H9 (cell line): ENCODE data around the gene CCDC138. TPM values are rescaled to one million over a fixed set of nuclear protein-coding genes. Genes with fewer than 3 reads are reported as not detected.

Source experiments
- DNase-seq: peaks from one replicate; pipeline ENCODE4 v3.0.0-alpha.2; 2017
- H2AFZ ChIP-seq: one replicate; pipeline ENCODE4 v1.6.1; 2013; ENCODE audit warnings: mild to moderate bottlenecking, low read length, control low read depth, moderate library complexity
- H2AK5ac ChIP-seq: 2 replicates; pipeline ENCODE4 v1.6.1; 2013; ENCODE audit warnings: low read length, control low read depth, mixed read lengths; ENCODE audit not compliant: insufficient read length
- H2BK120ac ChIP-seq: one replicate; pipeline ENCODE4 v1.6.1; 2013; ENCODE audit warnings: low read depth, mild to moderate bottlenecking, low read length, control low read depth, inconsistent platforms; ENCODE audit not compliant: poor library complexity, severe bottlenecking
- H2BK12ac ChIP-seq: 2 replicates; pipeline ENCODE4 v1.6.1; 2013; ENCODE audit warnings: low read length, control low read depth, mixed read lengths, low read depth; ENCODE audit not compliant: insufficient read length
- H2BK15ac ChIP-seq: 2 replicates; pipeline ENCODE4 v1.6.1; 2013; ENCODE audit warnings: low read depth, low read length, control low read depth
- H2BK20ac ChIP-seq: one replicate; pipeline ENCODE4 v1.6.1; 2013; ENCODE audit warnings: low read depth, mild to moderate bottlenecking, low read length, control low read depth, inconsistent platforms; ENCODE audit not compliant: poor library complexity, severe bottlenecking
- H2BK5ac ChIP-seq: 2 replicates; pipeline ENCODE4 v1.6.1; 2013; ENCODE audit warnings: low read length, control low read depth, mixed read lengths; ENCODE audit not compliant: insufficient read length
- H3K14ac ChIP-seq: 2 replicates; pipeline ENCODE4 v1.6.1; 2013; ENCODE audit warnings: low read length, control low read depth; ENCODE audit not compliant: insufficient read depth
- H3K18ac ChIP-seq: 2 replicates; pipeline ENCODE4 v1.6.1; 2013; ENCODE audit warnings: low read depth, mild to moderate bottlenecking, mixed read lengths, low read length, control low read depth; ENCODE audit not compliant: insufficient read length
- H3K23ac ChIP-seq: 2 replicates; pipeline ENCODE4 v1.6.1; 2013; ENCODE audit warnings: low read length, control low read depth, mixed read lengths, low read depth; ENCODE audit not compliant: insufficient read length
- H3K23me2 ChIP-seq: 2 replicates; pipeline ENCODE4 v1.6.1; 2013; ENCODE audit warnings: low read depth, mild to moderate bottlenecking, mixed read lengths, low read length, control low read depth; ENCODE audit not compliant: insufficient read length, poor library complexity, severe bottlenecking
- H3K27ac ChIP-seq: 2 replicates; pipeline ENCODE4 v1.5.1; 2013; ENCODE audit warnings: low read length, control low read depth, mixed read lengths, low read depth; ENCODE audit not compliant: insufficient read length
- H3K27me3 ChIP-seq: 2 replicates; pipeline ENCODE4 v1.6.1; 2013; ENCODE audit warnings: low read length, control low read depth, inconsistent platforms; ENCODE audit not compliant: insufficient read depth
- H3K4ac ChIP-seq: 2 replicates; pipeline ENCODE4 v1.6.1; 2013; ENCODE audit warnings: low read depth, mild to moderate bottlenecking, control low read depth, inconsistent platforms, low read length, moderate library complexity
- H3K4me1 ChIP-seq: 2 replicates; pipeline ENCODE4 v1.6.1; 2013; ENCODE audit warnings: low read length, control low read depth, inconsistent platforms; ENCODE audit not compliant: insufficient read depth
- H3K4me2 ChIP-seq: 2 replicates; pipeline ENCODE4 v1.6.1; 2013; ENCODE audit warnings: low read length, control low read depth, mixed read lengths; ENCODE audit not compliant: insufficient read length, insufficient read depth
- H3K56ac ChIP-seq: 2 replicates; pipeline ENCODE4 v1.6.1; 2013; ENCODE audit warnings: low read depth, mild to moderate bottlenecking, mixed read lengths, low read length, control low read depth; ENCODE audit not compliant: insufficient read length
- H3K79me1 ChIP-seq: 2 replicates; pipeline ENCODE4 v1.6.1; 2013; ENCODE audit warnings: low read depth, mild to moderate bottlenecking, moderate library complexity, low read length, control low read depth, inconsistent platforms; ENCODE audit not compliant: insufficient read depth, poor library complexity, severe bottlenecking
- H3K79me2 ChIP-seq: 2 replicates; pipeline ENCODE4 v1.6.1; 2013; ENCODE audit warnings: low read length, control low read depth, inconsistent platforms; ENCODE audit not compliant: insufficient read depth
- H3K9ac ChIP-seq: 2 replicates; pipeline ENCODE4 v1.6.1; 2013; ENCODE audit warnings: low read length, control low read depth, mixed read lengths; ENCODE audit not compliant: insufficient read length; ENCODE audit errors: extremely low read depth
- H3K9me3 ChIP-seq: one replicate; pipeline ENCODE4 v1.6.1; 2013; ENCODE audit warnings: low read depth, low read length, inconsistent platforms; ENCODE audit not compliant: control insufficient read depth
- H3T11ph ChIP-seq: one replicate; pipeline ENCODE4 v1.6.1; 2013; ENCODE audit warnings: mild to moderate bottlenecking, low read length, control low read depth, inconsistent platforms
- H4K20me1 ChIP-seq: one replicate; pipeline ENCODE4 v1.6.1; 2013; ENCODE audit not compliant: control insufficient read depth, insufficient read length, insufficient read depth
- H4K5ac ChIP-seq: 2 replicates; pipeline ENCODE4 v1.6.1; 2013; ENCODE audit warnings: low read depth, mild to moderate bottlenecking, mixed read lengths, low read length, control low read depth; ENCODE audit not compliant: insufficient read length
- H4K8ac ChIP-seq: replicated peaks from 2 replicates; pipeline ENCODE4 v1.6.1; 2013; ENCODE audit warnings: low read length, control low read depth, mixed read lengths, low read depth; ENCODE audit not compliant: insufficient read length
- H4K91ac ChIP-seq: 2 replicates; pipeline ENCODE4 v1.6.1; 2013; ENCODE audit warnings: low read depth, mild to moderate bottlenecking, moderate library complexity, mixed read lengths, low read length, control low read depth; ENCODE audit not compliant: insufficient read length
- H3K27ac Mint-ChIP-seq, 3 experiments: 2 replicates in 2 of 3; 3 replicates in 1 of 3; pipeline ENCODE4 v1.8.0; 2020 to 2021; ENCODE audit warnings: mixed read lengths in 3 of 3, mild to moderate bottlenecking in 1 of 3, moderate library complexity in 1 of 3
- H3K27me3 Mint-ChIP-seq: 2 replicates; pipeline ENCODE4 v1.8.0; 2021; ENCODE audit warnings: low read depth, mild to moderate bottlenecking, moderate library complexity, mixed read lengths
- H3K36me3 Mint-ChIP-seq, 3 experiments: 2 replicates in 2 of 3; 3 replicates in 1 of 3; pipeline ENCODE4 v1.8.0; 2020 to 2021; ENCODE audit warnings: low read depth in 3 of 3, mixed read lengths in 3 of 3; ENCODE audit not compliant: insufficient read depth in 1 of 3
- H3K4me1 Mint-ChIP-seq, 2 experiments: 2 replicates each; pipeline ENCODE4 v1.8.0; 2020; ENCODE audit warnings: mixed read lengths in 2 of 2
- H3K4me3 Mint-ChIP-seq, 2 experiments: 2 replicates in 1 of 2; 3 replicates in 1 of 2; pipeline ENCODE4 v1.8.0; 2020 to 2021; ENCODE audit warnings: mild to moderate bottlenecking in 2 of 2, mixed read lengths in 2 of 2, moderate library complexity in 1 of 2
- H3K9me3 Mint-ChIP-seq, 2 experiments: 2 replicates in 1 of 2; 3 replicates in 1 of 2; pipeline ENCODE4 v1.8.0; 2020; ENCODE audit warnings: mild to moderate bottlenecking in 2 of 2, mixed read lengths in 2 of 2, moderate library complexity in 1 of 2
- WGBS: extraction: QIAGEN DNeasy Blood & Tissue Kit; methylation state at CpG from one replicate; pipeline ENCODE4 v1.1.7; 2013; ENCODE audit warnings: missing lambda C conversion rate, low lambda C conversion rate, mixed read lengths; ENCODE audit not compliant: insufficient read length; ENCODE audit errors: extremely low coverage; 5-methylcytosine and 5-hydroxymethylcytosine counted together
- total RNA-seq: library from RNA; stranded (reverse); gene quantifications from 2 replicates; pipeline ENCODE4 v1.2.1, GENCODE V29; 2021
- TF ChIP-seq, protein P1 (sequence below): fragments of 200-600 bp; sonication (generic); conservative IDR thresholded peaks from 3 replicates; pipeline ENCODE4 v1.8.0; 2021; ENCODE audit warnings: antibody characterized with exemption, mild to moderate bottlenecking

Gene CCDC138
- total RNA-seq, 1 experiment from 2014 or later, result 32.7 TPM

GRCh38 chr2:108911401-108911800 is 124.8 kb downstream of the CCDC138 start:
- H2BK120ac ChIP-seq, result no peak overlapping the region
- H3K4me1 ChIP-seq, result no peaks in the 10 kb centered on the region
- no peak overlapping the region for H3K9ac ChIP-seq
- H3K27me3 Mint-ChIP-seq, result peaks cover 2% of the 10 kb centered on the region; the same call in 1 of the 2 replicates
- no peaks in the 10 kb centered on the region for H3K9me3 Mint-ChIP-seq
- H3K36me3 Mint-ChIP-seq, result no peaks in the 10 kb centered on the region
- no peak overlapping the region for H2BK15ac ChIP-seq
- H3K27ac Mint-ChIP-seq, result no peak overlapping the region; a peak in 1 of 7 replicates
- no peaks in the 10 kb centered on the region for H3K27me3 ChIP-seq
- no peaks in the 10 kb centered on the region for H3K4me1 Mint-ChIP-seq
- WGBS, result no CpG with 5 or more reads among the region's 5 CpGs
- no peak overlapping the region for H3K56ac ChIP-seq
- no peak overlapping the region for H2BK20ac ChIP-seq
- no peak overlapping the region for H3T11ph ChIP-seq
- no peak overlapping the region for H3K27ac ChIP-seq
- H2BK5ac ChIP-seq, result no peak overlapping the region
- H3K23me2 ChIP-seq, result no peaks in the 10 kb centered on the region
- H4K8ac ChIP-seq, result no peak overlapping the region
- H4K20me1 ChIP-seq, result no peaks in the 10 kb centered on the region
- no peaks in the 10 kb centered on the region for H3K79me1 ChIP-seq
- H4K91ac ChIP-seq, result no peak overlapping the region
- no peaks in the 10 kb centered on the region for H3K9me3 ChIP-seq
- H3K4me2 ChIP-seq, result no peak overlapping the region
- no peak overlapping the region for H3K18ac ChIP-seq
- TF ChIP-seq, protein P1, sequence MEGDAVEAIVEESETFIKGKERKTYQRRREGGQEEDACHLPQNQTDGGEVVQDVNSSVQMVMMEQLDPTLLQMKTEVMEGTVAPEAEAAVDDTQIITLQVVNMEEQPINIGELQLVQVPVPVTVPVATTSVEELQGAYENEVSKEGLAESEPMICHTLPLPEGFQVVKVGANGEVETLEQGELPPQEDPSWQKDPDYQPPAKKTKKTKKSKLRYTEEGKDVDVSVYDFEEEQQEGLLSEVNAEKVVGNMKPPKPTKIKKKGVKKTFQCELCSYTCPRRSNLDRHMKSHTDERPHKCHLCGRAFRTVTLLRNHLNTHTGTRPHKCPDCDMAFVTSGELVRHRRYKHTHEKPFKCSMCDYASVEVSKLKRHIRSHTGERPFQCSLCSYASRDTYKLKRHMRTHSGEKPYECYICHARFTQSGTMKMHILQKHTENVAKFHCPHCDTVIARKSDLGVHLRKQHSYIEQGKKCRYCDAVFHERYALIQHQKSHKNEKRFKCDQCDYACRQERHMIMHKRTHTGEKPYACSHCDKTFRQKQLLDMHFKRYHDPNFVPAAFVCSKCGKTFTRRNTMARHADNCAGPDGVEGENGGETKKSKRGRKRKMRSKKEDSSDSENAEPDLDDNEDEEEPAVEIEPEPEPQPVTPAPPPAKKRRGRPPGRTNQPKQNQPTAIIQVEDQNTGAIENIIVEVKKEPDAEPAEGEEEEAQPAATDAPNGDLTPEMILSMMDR, result no peak
- H3K4me3 Mint-ChIP-seq, result no peak overlapping the region
- H3K4ac ChIP-seq, result no peak overlapping the region
- no peak overlapping the region for H2AK5ac ChIP-seq
- H3K23ac ChIP-seq, result no peak overlapping the region
- no peak overlapping the region for H3K14ac ChIP-seq
- no peak overlapping the region for H2AFZ ChIP-seq
- H2BK12ac ChIP-seq, result no peak overlapping the region
- no peak overlapping the region for H4K5ac ChIP-seq
- no peak for DNase-seq
- no peaks in the 10 kb centered on the region for H3K79me2 ChIP-seq
